H9 (cell line): ENCODE measurements around the gene IMMP2L. TPM values are rescaled to one million over a fixed set of nuclear protein-coding genes. Genes with fewer than 3 reads are reported as not detected.

ENCODE experiments used
- DNase-seq: peaks from one replicate; pipeline ENCODE4 v3.0.0-alpha.2; 2017
- H2AFZ ChIP-seq: one replicate; pipeline ENCODE4 v1.6.1; 2013; ENCODE audit warnings: mild to moderate bottlenecking, low read length, control low read depth, moderate library complexity
- H2AK5ac ChIP-seq: 2 replicates; pipeline ENCODE4 v1.6.1; 2013; ENCODE audit warnings: low read length, control low read depth, mixed read lengths; ENCODE audit not compliant: insufficient read length
- H2BK120ac ChIP-seq: one replicate; pipeline ENCODE4 v1.6.1; 2013; ENCODE audit warnings: low read depth, mild to moderate bottlenecking, low read length, control low read depth, inconsistent platforms; ENCODE audit not compliant: poor library complexity, severe bottlenecking
- H2BK12ac ChIP-seq: 2 replicates; pipeline ENCODE4 v1.6.1; 2013; ENCODE audit warnings: low read length, control low read depth, mixed read lengths, low read depth; ENCODE audit not compliant: insufficient read length
- H2BK15ac ChIP-seq: 2 replicates; pipeline ENCODE4 v1.6.1; 2013; ENCODE audit warnings: low read depth, low read length, control low read depth
- H2BK20ac ChIP-seq: one replicate; pipeline ENCODE4 v1.6.1; 2013; ENCODE audit warnings: low read depth, mild to moderate bottlenecking, low read length, control low read depth, inconsistent platforms; ENCODE audit not compliant: poor library complexity, severe bottlenecking
- H2BK5ac ChIP-seq: 2 replicates; pipeline ENCODE4 v1.6.1; 2013; ENCODE audit warnings: low read length, control low read depth, mixed read lengths; ENCODE audit not compliant: insufficient read length
- H3K14ac ChIP-seq: 2 replicates; pipeline ENCODE4 v1.6.1; 2013; ENCODE audit warnings: low read length, control low read depth; ENCODE audit not compliant: insufficient read depth
- H3K18ac ChIP-seq: 2 replicates; pipeline ENCODE4 v1.6.1; 2013; ENCODE audit warnings: low read depth, mild to moderate bottlenecking, mixed read lengths, low read length, control low read depth; ENCODE audit not compliant: insufficient read length
- H3K23ac ChIP-seq: 2 replicates; pipeline ENCODE4 v1.6.1; 2013; ENCODE audit warnings: low read length, control low read depth, mixed read lengths, low read depth; ENCODE audit not compliant: insufficient read length
- H3K23me2 ChIP-seq: 2 replicates; pipeline ENCODE4 v1.6.1; 2013; ENCODE audit warnings: low read depth, mild to moderate bottlenecking, mixed read lengths, low read length, control low read depth; ENCODE audit not compliant: insufficient read length, poor library complexity, severe bottlenecking
- H3K27ac ChIP-seq: 2 replicates; pipeline ENCODE4 v1.5.1; 2013; ENCODE audit warnings: low read length, control low read depth, mixed read lengths, low read depth; ENCODE audit not compliant: insufficient read length
- H3K27me3 ChIP-seq: 2 replicates; pipeline ENCODE4 v1.6.1; 2013; ENCODE audit warnings: low read length, control low read depth, inconsistent platforms; ENCODE audit not compliant: insufficient read depth
- H3K4ac ChIP-seq: 2 replicates; pipeline ENCODE4 v1.6.1; 2013; ENCODE audit warnings: low read depth, mild to moderate bottlenecking, control low read depth, inconsistent platforms, low read length, moderate library complexity
- H3K4me1 ChIP-seq: 2 replicates; pipeline ENCODE4 v1.6.1; 2013; ENCODE audit warnings: low read length, control low read depth, inconsistent platforms; ENCODE audit not compliant: insufficient read depth
- H3K4me2 ChIP-seq: 2 replicates; pipeline ENCODE4 v1.6.1; 2013; ENCODE audit warnings: low read length, control low read depth, mixed read lengths; ENCODE audit not compliant: insufficient read length, insufficient read depth
- H3K56ac ChIP-seq: 2 replicates; pipeline ENCODE4 v1.6.1; 2013; ENCODE audit warnings: low read depth, mild to moderate bottlenecking, mixed read lengths, low read length, control low read depth; ENCODE audit not compliant: insufficient read length
- H3K79me1 ChIP-seq: 2 replicates; pipeline ENCODE4 v1.6.1; 2013; ENCODE audit warnings: low read depth, mild to moderate bottlenecking, moderate library complexity, low read length, control low read depth, inconsistent platforms; ENCODE audit not compliant: insufficient read depth, poor library complexity, severe bottlenecking
- H3K79me2 ChIP-seq: 2 replicates; pipeline ENCODE4 v1.6.1; 2013; ENCODE audit warnings: low read length, control low read depth, inconsistent platforms; ENCODE audit not compliant: insufficient read depth
- H3K9ac ChIP-seq: 2 replicates; pipeline ENCODE4 v1.6.1; 2013; ENCODE audit warnings: low read length, control low read depth, mixed read lengths; ENCODE audit not compliant: insufficient read length; ENCODE audit errors: extremely low read depth
- H3K9me3 ChIP-seq: one replicate; pipeline ENCODE4 v1.6.1; 2013; ENCODE audit warnings: low read depth, low read length, inconsistent platforms; ENCODE audit not compliant: control insufficient read depth
- H3T11ph ChIP-seq: one replicate; pipeline ENCODE4 v1.6.1; 2013; ENCODE audit warnings: mild to moderate bottlenecking, low read length, control low read depth, inconsistent platforms
- H4K20me1 ChIP-seq: one replicate; pipeline ENCODE4 v1.6.1; 2013; ENCODE audit not compliant: control insufficient read depth, insufficient read length, insufficient read depth
- H4K5ac ChIP-seq: 2 replicates; pipeline ENCODE4 v1.6.1; 2013; ENCODE audit warnings: low read depth, mild to moderate bottlenecking, mixed read lengths, low read length, control low read depth; ENCODE audit not compliant: insufficient read length
- H4K8ac ChIP-seq: replicated peaks from 2 replicates; pipeline ENCODE4 v1.6.1; 2013; ENCODE audit warnings: low read length, control low read depth, mixed read lengths, low read depth; ENCODE audit not compliant: insufficient read length
- H4K91ac ChIP-seq: 2 replicates; pipeline ENCODE4 v1.6.1; 2013; ENCODE audit warnings: low read depth, mild to moderate bottlenecking, moderate library complexity, mixed read lengths, low read length, control low read depth; ENCODE audit not compliant: insufficient read length
- H3K27ac Mint-ChIP-seq, 3 experiments: 2 replicates in 2 of 3; 3 replicates in 1 of 3; pipeline ENCODE4 v1.8.0; 2020 to 2021; ENCODE audit warnings: mixed read lengths in 3 of 3, mild to moderate bottlenecking in 1 of 3, moderate library complexity in 1 of 3
- H3K27me3 Mint-ChIP-seq: 2 replicates; pipeline ENCODE4 v1.8.0; 2021; ENCODE audit warnings: low read depth, mild to moderate bottlenecking, moderate library complexity, mixed read lengths
- H3K36me3 Mint-ChIP-seq, 3 experiments: 2 replicates in 2 of 3; 3 replicates in 1 of 3; pipeline ENCODE4 v1.8.0; 2020 to 2021; ENCODE audit warnings: low read depth in 3 of 3, mixed read lengths in 3 of 3; ENCODE audit not compliant: insufficient read depth in 1 of 3
- H3K4me1 Mint-ChIP-seq, 2 experiments: 2 replicates each; pipeline ENCODE4 v1.8.0; 2020; ENCODE audit warnings: mixed read lengths in 2 of 2
- H3K4me3 Mint-ChIP-seq, 2 experiments: 2 replicates in 1 of 2; 3 replicates in 1 of 2; pipeline ENCODE4 v1.8.0; 2020 to 2021; ENCODE audit warnings: mild to moderate bottlenecking in 2 of 2, mixed read lengths in 2 of 2, moderate library complexity in 1 of 2
- H3K9me3 Mint-ChIP-seq, 2 experiments: 2 replicates in 1 of 2; 3 replicates in 1 of 2; pipeline ENCODE4 v1.8.0; 2020; ENCODE audit warnings: mild to moderate bottlenecking in 2 of 2, mixed read lengths in 2 of 2, moderate library complexity in 1 of 2
- WGBS: extraction: QIAGEN DNeasy Blood & Tissue Kit; methylation state at CpG from one replicate; pipeline ENCODE4 v1.1.7; 2013; ENCODE audit warnings: missing lambda C conversion rate, low lambda C conversion rate, mixed read lengths; ENCODE audit not compliant: insufficient read length; ENCODE audit errors: extremely low coverage; 5-methylcytosine and 5-hydroxymethylcytosine counted together
- total RNA-seq: library from RNA; stranded (reverse); gene quantifications from 2 replicates; pipeline ENCODE4 v1.2.1, GENCODE V29; 2021
- TF ChIP-seq, protein P1 (sequence below): fragments of 200-600 bp; sonication (generic); conservative IDR thresholded peaks from 3 replicates; pipeline ENCODE4 v1.8.0; 2021; ENCODE audit warnings: antibody characterized with exemption, mild to moderate bottlenecking

Gene IMMP2L
- total RNA-seq, 1 experiment from 2014 or later: 14.7 TPM

DNA sequence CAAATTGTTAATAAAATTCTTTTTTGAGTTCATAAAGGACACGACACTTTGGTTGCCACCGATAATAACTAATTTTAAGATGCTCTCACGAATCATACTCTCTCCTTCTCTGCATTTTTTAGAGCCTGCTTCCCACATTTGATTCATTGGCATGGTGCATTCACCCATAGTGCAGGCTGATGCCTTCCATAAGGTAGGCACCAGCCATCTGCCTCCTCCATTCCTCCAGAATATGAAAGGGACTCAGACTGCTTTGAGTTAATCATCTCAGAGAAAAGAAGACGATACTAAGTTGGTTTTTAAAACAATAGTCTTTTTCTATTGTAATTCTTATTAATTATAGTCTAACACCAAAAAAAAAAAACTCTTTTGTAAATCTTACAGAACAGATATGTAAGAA is 505.2 kb downstream of the IMMP2L start:
- H3K56ac ChIP-seq: no peak overlapping the region
- no peaks in the 10 kb centered on the region for H4K20me1 ChIP-seq
- Mint-ChIP-seq H3K9me3 (peaks cover 6 to 9% of the 10 kb centered on the region in 2 experiments), H3K27ac (peak overlapping the region in 1 of 3 experiments; percentile 28; a peak in 1 of 7 replicates), H3K36me3 (peaks cover 4 to 7% (median 4%) of the 10 kb centered on the region in 3 experiments; a peak in 6 of 7 replicates), H3K27me3 (no peaks in the 10 kb centered on the region), H3K4me1 (peaks cover 15 to 18% of the 10 kb centered on the region in 2 experiments), H3K4me3 (no peak overlapping the region)
- no peak overlapping the region for H3K14ac ChIP-seq
- TF ChIP-seq, protein P1, sequence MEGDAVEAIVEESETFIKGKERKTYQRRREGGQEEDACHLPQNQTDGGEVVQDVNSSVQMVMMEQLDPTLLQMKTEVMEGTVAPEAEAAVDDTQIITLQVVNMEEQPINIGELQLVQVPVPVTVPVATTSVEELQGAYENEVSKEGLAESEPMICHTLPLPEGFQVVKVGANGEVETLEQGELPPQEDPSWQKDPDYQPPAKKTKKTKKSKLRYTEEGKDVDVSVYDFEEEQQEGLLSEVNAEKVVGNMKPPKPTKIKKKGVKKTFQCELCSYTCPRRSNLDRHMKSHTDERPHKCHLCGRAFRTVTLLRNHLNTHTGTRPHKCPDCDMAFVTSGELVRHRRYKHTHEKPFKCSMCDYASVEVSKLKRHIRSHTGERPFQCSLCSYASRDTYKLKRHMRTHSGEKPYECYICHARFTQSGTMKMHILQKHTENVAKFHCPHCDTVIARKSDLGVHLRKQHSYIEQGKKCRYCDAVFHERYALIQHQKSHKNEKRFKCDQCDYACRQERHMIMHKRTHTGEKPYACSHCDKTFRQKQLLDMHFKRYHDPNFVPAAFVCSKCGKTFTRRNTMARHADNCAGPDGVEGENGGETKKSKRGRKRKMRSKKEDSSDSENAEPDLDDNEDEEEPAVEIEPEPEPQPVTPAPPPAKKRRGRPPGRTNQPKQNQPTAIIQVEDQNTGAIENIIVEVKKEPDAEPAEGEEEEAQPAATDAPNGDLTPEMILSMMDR: no peak
- H3K4ac ChIP-seq: no peak overlapping the region
- H3K27me3 ChIP-seq: no peaks in the 10 kb centered on the region
- H2BK15ac ChIP-seq: no peak overlapping the region
- no peaks in the 10 kb centered on the region for H3K9me3 ChIP-seq
- no peaks in the 10 kb centered on the region for H3K23me2 ChIP-seq
- no peak overlapping the region for H4K91ac ChIP-seq
- no peak overlapping the region for H3K27ac ChIP-seq
- H3K79me1 ChIP-seq: no peaks in the 10 kb centered on the region
- peaks cover 2% of the 10 kb centered on the region; the same call in 1 of the 2 replicates for H3K4me1 ChIP-seq
- H2AK5ac ChIP-seq: no peak overlapping the region
- no peak overlapping the region for H2BK120ac ChIP-seq
- H2BK20ac ChIP-seq: no peak overlapping the region
- no peak overlapping the region for H4K5ac ChIP-seq
- no peak overlapping the region for H4K8ac ChIP-seq
- no peak overlapping the region for H2BK5ac ChIP-seq
- WGBS: no CpG with 5 or more reads among the region's 4 CpGs
- no peak overlapping the region for H3K9ac ChIP-seq
- H3T11ph ChIP-seq: no peak overlapping the region
- no peak overlapping the region for H2AFZ ChIP-seq
- no peaks in the 10 kb centered on the region for H3K79me2 ChIP-seq
- H3K23ac ChIP-seq: no peak overlapping the region
- DNase-seq: no peak
- no peak overlapping the region for H3K4me2 ChIP-seq
- no peak overlapping the region for H3K18ac ChIP-seq
- no peak overlapping the region for H2BK12ac ChIP-seq
